NT2/D1 (cell line): ENCODE results near the gene PRRT2.

Experiments
- SUZ12 ChIP-seq: IDR thresholded peaks from 2 replicates; pipeline ENCODE4 v1.6.1; 2011; ENCODE audit not compliant: insufficient read length, insufficient read depth; ENCODE audit errors: extremely low read depth
- YY1 ChIP-seq: IDR thresholded peaks from 2 replicates; pipeline ENCODE4 v1.6.1; 2011; ENCODE audit not compliant: insufficient read length, insufficient read depth

GRCh38 chr16:29789775-29790182 is 22.2 kb upstream of the PRRT2 start:
- no peak for TF ChIP-seq YY1
- no peak for TF ChIP-seq SUZ12
